Skeletal muscle cell (primary cell): Measurements from ENCODE around the gene NFE2L1.
"Not testable (repeated sequence)": the region's sequence is repeated elsewhere in the genome, so short reads cannot be mapped to it uniquely, and the experiment has no call there.

Source experiments
- DNase-seq: peaks from one replicate; pipeline ENCODE4 v3.0.0-alpha.2; 2010; ENCODE audit warnings: low read depth
- H3K4me3 ChIP-seq: 2 replicates; pipeline ENCODE4 v1.5.1; 2011; ENCODE audit warnings: low read depth, mild to moderate bottlenecking, control low read depth, low read length, moderate library complexity

The NFE2L1 gene

GRCh38 chr17:48060249-48060648, 12.1 kb downstream of the NFE2L1 start:
- DNase-seq, result no peak
- H3K4me3 ChIP-seq, result no peak overlapping the region

DNA sequence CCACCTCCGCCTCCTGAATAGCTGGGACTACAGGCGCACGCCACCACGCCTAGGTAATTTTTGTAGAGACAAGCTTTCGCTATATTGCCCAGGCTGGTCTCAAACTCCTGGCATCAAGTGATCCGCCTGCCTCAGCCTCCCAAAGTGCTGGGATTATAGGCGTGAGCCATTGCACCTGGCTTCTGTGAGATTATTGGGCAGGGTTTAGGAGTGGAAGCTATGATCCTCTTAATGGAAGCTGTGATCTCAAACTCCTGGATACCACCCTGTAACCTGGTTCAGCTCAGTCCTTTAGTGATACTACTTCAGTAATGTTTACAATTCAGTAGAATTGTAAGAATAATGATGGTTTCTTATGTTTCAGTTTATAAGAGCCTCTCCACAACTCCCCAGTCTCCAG, 14.1 kb downstream of the NFE2L1 start:
- H3K4me3 ChIP-seq, result no peak overlapping the region
- DNase-seq, result no peak

- no peak for DNase-seq
- no peak overlapping the region for H3K4me3 ChIP-seq
Observed at GRCh38 chr17:48064638-48065037, 16.5 kb downstream of the NFE2L1 start.

GRCh38 chr17:48066192-48066591, 18.0 kb downstream of the NFE2L1 start:
- no peak for DNase-seq
- no peak overlapping the region for H3K4me3 ChIP-seq

DNA sequence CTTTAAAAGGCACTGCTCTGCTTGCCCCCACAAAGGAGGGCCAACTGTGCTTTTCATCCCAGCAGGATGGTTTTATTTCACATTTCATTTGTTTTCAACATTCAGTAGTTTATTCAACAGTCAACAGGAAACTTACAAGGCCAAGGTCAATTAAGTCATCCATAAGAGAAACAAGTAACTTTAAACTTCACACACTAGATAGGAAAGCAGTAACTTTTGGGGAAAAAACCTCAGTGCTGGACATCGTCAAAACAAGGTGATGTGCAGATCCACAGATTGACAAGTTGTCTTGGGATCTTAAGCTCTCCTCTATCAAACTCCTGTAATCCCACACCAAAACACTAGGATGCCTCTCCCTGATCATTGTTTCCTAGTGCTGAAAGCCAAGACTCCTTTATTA, 18.5 kb downstream of the NFE2L1 start:
- no peak for DNase-seq

GRCh38 chr17:48067245-48067644, 19.1 kb downstream of the NFE2L1 start:
- DNase-seq, result no peak
- no peak overlapping the region for H3K4me3 ChIP-seq

More for the DNA sequence above, 18.5 kb downstream of the NFE2L1 start:
- no peak overlapping the region for H3K4me3 ChIP-seq

DNA sequence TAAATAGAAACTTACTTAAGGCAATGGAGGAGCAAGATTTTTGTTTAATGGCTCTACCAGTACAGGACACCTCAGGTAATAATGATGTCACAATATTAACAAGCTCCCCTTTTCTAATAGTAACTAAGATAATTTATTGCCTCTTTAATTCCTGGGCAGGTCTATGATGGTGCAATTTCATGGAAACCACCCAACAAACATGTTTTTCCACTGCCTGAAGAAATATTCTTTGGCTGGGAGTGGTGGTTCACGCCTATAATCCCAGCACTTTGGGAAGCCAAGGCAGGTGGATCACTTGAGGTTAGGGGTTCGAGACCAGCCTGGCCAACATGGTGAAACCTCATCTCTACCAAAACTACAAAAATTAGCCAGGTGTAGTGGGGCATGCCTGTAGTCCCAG, 19.6 kb downstream of the NFE2L1 start:
- DNase-seq, H3K4me3 ChIP-seq: not testable (repeated sequence)

- H3K4me3 ChIP-seq, result no peak overlapping the region
- no peak for DNase-seq
Observed at GRCh38 chr17:48068491-48068961, 20.4 kb downstream of the NFE2L1 start.

- no peak overlapping the region for H3K4me3 ChIP-seq
- no peak for DNase-seq
Observed at GRCh38 chr17:48070195-48070594, 22.0 kb downstream of the NFE2L1 start.

- no peak overlapping the region for H3K4me3 ChIP-seq
- no peak for DNase-seq
Observed at GRCh38 chr17:48071654-48072053, 23.5 kb downstream of the NFE2L1 start.

GRCh38 chr17:48072811-48073210, 24.7 kb downstream of the NFE2L1 start:
- not testable (repeated sequence) for H3K4me3 ChIP-seq, DNase-seq

GRCh38 chr17:48073566-48074094, 25.5 kb downstream of the NFE2L1 start:
- H3K4me3 ChIP-seq, DNase-seq: not testable (repeated sequence)

DNA sequence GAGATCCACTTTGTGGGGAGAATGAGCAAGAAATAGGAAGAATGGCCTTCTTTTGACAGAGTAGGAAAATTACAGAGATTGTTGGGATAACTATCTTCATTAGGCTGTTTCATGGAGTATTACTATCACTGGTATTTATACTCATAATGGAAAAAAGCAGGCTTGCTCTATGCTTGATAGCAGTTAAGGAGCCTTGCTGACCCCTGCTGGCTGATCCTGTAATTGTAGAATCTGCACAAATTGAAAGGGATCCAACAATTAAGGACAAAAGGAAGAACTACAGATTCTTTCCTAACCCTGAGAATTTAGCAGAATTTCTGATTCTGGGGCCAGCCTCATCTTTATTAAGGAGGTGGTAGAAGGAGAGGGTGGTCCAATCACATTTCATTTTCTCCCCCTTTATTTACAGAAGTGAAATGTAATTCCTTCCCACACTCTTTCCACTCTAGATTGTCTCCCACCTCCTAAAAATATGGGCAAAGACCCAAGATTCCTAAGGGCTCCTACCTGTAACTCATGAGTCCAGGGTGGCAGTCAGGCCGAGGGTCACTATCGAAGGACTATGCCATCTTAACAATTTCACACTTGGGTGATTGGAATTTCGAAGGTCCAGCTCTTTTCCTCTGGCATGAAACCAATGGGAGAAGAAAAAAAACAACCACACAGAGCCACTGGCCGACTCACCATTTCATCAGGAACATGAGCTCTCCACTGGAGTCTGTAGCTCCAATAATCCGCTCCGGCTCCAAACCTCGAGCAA, 26.3 kb downstream of the NFE2L1 start:
- no peak overlapping the region for H3K4me3 ChIP-seq
- no peak for DNase-seq

GRCh38 chr17:48077152-48077551, 29.0 kb downstream of the NFE2L1 start:
- not testable (repeated sequence) for H3K4me3 ChIP-seq, DNase-seq

DNA sequence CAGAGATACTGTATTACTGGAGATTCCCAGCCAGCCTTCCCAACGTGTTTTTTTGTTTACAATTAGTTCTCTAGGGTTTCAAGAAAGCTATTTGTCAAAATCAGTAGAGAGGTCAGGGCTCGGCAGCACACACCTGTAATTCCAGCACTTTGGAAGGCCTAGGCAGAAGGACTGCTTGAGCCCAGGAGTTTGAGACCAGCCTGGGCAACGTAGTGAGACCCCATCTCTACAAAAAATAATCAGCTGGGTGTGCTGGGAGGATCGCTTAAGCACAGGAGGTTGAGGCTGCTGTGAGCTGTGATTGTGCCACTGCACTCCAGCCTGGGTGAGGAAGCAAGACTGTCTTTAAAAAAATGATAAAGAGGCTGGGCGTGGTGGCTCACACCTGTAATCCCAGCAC, 33.7 kb downstream of the NFE2L1 start:
- DNase-seq, result no peak
- H3K4me3 ChIP-seq, result no peak overlapping the region

GRCh38 chr17:48084932-48085331, 36.8 kb downstream of the NFE2L1 start:
- no peak overlapping the region for H3K4me3 ChIP-seq
- DNase-seq, result no peak

DNA sequence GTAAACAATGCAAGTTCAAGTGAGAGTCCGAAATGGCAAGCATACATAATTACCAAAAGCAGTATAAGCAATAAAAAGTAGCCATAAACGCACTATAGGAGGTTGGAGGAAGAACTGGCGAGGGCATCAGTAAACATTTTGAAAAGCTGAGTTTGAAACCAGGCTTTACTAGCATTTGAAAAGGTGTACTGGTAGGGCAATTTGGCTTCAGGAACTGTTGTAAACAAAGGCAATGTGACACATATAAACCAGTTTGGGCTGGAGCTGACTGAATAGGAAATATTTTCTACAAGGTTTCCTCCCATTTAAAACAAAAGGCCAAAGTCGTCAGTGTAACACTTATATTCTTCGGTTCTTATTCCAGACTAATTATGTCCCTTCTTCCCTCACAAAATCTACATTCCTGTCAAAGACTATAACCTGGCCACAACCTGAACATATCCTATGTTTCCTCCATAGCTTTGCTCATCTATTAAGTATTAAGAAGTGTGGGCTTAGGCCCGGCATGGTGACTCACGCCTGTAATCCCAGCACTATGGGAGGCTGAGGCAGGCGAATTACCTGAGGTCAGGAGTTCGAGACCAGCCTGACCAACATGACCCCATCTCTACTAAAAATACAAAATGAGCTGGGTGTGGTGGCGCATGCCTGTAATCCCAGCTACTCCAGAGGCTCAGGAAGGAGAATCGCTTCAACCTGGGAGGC, 45.3 kb downstream of the NFE2L1 start:
- no peak for DNase-seq
- no peak overlapping the region for H3K4me3 ChIP-seq

- H3K4me3 ChIP-seq, result no peak overlapping the region
- no peak for DNase-seq
Observed at GRCh38 chr17:48095611-48096010, 47.5 kb downstream of the NFE2L1 start.

GRCh38 chr17:48100160-48100559, 52.0 kb downstream of the NFE2L1 start:
- no peak for DNase-seq
- peak overlapping the region; percentile 87 for H3K4me3 ChIP-seq

DNA sequence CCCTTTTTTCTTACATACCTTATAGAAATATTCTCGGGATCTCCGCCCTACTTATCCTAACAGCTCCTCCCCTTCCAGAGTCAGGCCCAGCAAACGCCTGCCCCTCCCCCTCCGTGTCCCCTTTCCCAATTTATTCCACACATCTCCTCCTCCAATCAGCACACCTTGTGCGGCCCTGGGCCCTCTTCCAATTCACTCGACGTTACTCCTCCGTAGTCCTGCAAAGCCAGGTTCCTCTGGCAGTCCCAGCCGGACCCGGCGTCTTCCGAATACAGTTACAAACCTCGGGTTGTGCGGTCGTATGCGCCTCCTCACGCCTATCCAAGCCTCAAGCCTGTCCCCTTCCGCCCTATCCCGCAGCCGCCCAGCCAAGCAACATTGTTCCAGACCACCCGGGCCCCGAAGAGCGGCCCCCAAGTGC, 52.4 kb downstream of the NFE2L1 start:
- peak overlapping the region; percentile 87 for H3K4me3 ChIP-seq
- peak; percentile 17 for DNase-seq
